ENCODE results near the gene STK11.
A peak's percentile ranks its signal among the peaks of the same experiment; 100 is the strongest.

Gene STK11, protein sequence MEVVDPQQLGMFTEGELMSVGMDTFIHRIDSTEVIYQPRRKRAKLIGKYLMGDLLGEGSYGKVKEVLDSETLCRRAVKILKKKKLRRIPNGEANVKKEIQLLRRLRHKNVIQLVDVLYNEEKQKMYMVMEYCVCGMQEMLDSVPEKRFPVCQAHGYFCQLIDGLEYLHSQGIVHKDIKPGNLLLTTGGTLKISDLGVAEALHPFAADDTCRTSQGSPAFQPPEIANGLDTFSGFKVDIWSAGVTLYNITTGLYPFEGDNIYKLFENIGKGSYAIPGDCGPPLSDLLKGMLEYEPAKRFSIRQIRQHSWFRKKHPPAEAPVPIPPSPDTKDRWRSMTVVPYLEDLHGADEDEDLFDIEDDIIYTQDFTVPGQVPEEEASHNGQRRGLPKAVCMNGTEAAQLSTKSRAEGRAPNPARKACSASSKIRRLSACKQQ

DNA sequence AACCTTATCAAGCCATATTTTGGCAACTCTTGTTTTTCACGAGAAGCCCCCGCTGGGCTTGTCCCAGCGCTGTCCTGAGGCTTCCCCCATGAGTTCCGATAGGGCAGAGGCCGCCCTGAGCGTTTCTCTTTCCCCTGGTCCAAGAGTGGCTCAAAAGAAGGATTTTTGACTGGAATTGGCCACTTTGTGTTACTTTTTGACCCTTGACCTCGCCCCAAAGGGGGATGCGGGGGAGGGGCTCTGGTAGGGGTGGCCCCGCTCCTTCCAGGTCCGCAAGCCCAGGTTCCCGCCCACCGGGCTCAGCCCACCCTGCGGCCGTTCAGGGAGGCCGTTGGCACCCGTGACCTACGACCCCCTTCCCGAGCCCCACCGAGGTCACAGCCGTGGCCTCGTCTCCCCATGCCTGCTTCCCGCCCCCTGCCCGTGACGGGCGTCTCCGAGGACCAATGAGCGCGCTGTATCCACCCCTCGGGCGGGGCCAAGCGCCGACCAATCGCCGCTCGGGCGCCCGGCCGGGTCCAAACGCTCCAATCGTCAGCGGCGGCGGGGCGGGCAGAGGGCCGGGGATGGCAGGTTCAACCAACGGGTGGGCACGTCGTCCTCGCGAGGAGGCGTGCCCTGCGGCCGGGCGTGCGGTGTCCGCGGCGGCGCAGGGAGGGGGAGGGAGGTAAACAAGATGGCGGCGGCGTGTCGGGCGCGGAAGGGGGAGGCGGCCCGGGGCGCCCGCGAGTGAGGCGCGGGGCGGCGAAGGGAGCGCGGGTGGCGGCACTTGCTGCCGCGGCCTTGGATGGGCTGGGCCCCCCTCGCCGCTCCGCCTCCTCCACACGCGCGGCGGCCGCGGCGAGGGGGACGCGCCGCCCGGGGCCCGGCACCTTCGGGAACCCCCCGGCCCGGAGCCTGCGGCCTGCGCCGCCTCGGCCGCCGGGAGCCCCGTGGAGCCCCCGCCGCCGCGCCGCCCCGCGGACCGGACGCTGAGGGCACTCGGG lies at the start of gene STK11:
Gene STK11, plus strand, starts transcription at position 665 of the 986 bp plus-strand sequence. CDS start 1,136 bp downstream, outside the sequence.
- peak; percentile 99 for DNase-seq

DNA sequence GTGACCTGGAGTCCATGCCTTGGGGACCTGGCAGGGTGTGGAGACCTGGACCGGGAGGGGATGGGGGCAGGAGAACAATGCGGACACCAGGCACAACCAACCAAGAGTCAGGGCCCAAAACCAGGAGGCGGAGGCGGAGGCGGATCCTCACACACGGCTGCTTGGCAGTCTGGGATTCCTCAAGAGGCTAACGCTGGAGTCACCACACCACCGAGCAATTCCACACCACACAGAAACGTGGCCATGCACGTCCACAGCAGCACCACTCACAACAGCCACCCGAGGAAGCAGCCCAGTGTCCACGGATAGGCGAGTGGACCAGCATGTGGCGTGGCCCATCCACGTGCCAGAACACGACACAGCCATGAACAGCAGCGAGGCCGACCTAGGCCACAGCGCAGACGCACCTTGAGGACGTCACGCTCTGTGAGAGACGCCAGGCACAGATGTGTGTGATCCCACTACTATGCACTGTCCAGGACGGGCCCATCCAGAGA lies 49.2 kb upstream of the STK11 start:
- DNase-seq, result no peak

DNA sequence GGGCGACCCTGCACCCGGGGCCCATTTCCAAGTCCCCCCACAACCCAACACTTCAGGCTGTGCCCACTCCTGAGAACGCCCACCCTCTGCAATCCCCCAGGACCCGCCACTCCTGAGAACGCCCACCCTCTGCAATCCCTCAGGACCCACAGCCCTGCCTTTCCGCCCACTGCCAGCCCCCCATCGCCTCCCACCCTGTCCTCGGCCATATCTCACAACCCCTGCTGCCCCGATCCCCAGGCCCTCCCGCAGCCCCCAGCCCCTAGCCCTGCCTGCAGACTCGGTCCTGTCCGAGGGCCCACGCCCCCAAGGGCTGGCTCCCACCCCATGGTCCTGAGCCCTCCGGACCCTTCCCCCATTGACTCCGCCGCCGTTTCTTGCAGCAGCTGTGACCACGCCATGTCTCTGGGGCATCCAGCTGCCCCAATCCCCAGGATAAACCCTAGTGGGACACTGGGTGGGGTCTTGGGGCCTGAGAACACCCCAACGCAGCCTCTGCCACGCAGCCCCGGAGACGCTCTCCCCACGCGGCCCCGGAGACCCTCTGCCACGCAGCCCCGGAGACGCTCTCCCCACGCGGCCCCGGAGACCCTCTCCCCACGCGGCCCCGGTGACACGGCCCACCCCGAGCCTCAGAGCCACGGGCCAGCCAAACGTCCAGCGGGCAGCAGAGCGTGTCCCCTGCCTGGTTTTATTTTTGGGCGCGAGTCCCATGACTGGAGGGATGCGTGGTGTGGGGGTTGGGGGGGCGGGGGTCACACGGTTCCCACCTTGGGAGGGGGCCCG lies 48.6 kb upstream of the STK11 start:
- no peak for DNase-seq

DNA sequence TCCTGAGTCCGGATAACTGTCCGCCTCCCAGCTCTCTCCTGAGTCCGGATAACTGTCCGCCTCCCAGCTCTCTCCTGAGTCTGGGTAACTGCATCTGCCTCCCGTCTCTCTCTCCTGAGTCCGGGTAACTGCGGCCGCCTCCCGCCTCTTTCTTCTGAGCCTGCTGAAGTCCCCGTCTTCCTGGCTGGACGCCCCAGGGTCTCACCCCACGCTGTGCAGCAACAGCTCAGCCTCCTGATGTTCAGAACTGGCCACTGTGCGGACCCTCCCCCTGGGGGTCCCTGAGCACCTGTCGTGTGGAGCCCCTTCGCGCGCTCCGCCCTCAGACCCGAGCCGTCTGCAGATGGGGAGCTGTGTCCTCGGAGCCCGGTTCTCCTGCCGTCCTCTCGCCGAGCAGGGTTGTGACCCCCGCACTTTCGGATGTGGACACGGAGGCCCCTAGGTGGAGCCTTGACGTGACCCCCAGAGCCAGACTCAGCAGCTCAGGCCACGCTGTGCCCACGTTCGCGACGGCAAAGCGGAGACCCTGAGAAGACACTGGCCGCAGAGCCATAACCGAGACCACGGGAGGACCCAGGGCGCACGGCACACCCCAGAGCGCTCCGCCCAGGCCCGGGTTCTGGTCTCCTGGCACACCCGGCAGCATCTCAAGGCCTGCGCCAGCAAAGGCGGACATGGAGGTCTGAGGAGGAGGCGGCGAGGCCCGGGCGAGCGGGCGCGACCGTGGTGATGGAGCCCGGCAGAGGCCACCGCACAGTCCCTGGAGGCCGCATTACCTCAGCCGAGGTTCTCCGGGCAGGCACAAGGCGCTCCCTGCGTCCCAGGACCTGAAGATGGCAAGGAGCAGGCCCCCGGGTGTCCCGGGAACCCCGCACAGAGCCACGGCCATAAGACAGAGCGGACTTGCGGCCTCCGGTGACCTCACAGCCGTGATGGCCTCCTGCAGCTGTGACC lies 47.4 kb upstream of the STK11 start:
- no peak for DNase-seq

DNA sequence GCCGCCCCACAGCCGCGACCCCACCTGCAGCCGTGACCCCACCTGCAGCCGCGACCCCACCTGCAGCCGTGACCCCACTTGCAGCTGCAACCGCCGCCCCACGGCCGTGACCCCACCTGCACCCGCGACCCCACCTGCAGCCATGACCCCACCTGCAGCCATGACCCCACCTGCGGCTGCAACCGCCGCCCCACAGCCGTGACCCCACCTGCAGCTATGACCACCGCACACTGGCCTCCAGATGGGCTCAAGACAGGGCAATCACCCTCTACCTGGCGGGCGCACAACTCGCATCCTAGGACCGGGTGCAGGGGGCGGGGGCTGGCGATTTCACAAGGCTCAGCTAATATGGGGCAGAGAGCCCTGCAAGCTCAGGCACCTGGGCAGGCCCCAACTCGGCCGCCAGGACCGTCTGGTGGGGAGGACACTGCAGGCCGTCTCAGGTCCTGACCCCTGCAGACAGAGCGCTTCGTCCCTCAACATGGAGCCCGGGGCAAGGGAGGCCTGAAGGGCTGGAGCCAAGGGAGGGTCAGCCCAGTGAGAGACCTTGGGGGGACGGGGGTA lies 46.6 kb upstream of the STK11 start:
- DNase-seq, result no peak

DNA sequence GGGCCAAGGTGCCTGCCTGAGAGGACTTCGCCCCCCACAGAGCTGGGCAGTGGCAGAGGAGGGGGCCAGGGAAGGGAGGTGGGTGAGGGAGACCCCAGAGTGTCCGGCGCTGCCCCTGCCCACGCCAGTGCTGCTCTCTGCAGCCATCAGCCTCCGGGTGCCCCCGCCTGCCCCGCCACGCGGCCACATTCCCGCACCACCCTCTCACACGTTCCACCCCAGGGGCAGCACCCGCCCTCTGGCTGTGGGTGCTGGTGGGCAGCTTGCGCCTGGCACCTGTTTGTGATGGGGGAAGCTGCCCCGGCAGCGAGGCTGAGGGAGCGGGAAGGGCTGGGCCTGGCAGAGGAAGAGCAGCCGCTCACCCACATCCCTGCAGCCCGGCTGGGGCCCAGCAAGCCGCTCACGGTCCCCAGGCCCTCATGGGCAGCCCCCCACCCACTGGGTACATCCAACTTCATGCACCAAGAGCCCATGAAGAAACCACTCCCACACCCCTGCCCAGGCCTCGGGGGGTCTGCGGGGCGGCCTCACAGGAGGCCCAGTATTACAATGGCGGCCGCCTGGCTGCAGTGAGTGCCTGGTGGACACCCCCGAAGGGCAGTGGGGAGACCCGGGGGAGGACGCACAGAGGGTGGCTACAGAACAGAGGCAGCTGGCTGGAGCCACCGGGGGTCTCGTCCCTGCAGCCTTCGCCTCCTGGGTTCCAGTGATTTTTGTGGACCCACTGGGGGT lies 45.5 kb upstream of the STK11 start:
- DNase-seq, result no peak

DNA sequence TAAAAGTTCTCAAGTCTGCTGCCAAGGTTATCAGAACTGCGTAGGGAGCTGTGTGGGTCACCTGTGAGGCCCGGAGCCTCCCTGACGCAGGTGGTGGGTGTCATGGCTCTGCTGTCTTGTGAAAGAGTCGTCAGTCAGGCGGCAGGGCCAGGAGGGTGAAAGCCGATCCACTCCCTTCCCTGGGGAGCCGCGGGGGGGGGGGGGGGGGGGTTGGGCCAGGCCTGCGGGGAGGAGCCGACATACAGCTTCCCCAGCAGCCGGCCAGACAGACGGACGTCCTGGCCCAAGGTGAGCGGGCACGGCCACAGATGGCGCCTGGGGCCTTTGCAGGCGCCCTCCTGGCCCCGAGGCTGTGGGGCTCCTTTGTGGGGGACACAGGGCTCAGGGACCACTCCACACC lies 43.9 kb upstream of the STK11 start:
- no peak for DNase-seq

DNA sequence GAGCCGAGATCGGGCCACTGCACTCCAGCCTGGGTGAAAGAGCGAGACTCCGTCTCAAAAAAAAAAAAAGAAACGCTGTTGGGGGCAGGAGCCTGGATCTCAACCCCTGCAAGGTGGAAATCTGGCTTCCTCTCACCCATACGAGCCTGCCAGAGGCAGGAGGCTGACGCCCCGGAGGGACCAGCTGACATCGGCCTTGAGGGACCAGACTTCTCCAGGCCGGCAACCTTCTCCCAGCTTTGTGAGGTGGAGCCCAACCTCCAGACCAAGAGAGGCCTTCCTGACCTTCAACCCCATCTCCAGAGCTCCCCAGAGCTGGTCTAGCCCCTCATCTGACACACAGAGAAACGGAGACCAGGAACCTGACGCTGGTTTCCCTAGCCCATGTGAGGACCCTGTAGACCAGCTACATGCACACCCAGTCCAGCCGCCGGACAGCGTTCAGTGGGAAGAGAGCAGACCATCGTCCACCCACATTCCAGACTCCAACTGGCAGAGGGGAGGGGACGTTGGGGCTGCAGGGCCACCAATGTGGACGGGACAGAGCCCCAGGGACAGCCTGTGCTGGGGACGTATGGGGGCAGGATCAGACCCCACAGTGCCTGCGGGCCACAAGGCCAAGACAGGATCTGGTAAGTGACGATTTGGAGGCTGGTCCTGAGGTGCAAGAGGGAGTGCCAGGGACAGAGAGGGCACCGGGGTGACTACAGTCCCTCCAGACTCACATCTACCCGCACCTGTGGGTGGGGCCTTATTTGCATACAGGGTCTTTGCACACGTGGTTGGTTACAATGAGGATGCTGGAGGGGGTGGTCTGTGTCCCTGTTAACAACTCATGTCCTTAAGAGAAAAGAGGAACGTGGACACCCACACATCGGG lies 42.9 kb upstream of the STK11 start:
- no peak for DNase-seq

DNA sequence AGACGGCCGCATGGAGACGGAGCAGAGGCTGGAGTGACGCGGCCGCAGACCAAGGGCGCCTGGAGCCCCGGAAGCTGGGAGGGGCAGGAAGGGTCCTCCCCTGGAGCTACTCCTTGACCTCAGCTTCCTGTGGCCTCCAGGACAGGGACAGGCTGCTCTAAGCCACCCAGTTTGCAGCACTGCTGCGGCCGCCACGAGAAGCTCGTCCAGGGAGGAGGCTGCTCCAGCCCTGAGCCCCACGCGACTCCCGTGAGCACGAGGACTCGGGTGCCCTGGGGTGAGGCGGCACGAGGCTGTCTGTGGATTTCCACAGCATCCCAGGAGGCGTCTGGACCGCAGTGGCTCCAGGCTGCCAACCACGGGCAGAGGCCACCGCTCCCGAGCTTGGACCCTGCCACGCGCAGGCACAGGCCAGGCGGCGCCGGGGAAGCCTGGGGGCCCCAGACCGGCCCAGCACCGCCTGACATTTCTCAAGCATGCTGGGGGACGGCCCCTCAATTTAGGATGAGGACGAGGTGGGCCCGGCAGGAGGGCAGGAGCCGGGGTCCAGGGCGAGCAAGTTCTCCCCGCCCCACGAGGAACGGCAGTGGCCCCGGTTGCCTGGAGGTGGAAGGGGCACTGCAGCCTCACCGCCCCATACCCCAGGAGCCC lies 42.2 kb upstream of the STK11 start:
- peak; percentile 88 for DNase-seq

DNA sequence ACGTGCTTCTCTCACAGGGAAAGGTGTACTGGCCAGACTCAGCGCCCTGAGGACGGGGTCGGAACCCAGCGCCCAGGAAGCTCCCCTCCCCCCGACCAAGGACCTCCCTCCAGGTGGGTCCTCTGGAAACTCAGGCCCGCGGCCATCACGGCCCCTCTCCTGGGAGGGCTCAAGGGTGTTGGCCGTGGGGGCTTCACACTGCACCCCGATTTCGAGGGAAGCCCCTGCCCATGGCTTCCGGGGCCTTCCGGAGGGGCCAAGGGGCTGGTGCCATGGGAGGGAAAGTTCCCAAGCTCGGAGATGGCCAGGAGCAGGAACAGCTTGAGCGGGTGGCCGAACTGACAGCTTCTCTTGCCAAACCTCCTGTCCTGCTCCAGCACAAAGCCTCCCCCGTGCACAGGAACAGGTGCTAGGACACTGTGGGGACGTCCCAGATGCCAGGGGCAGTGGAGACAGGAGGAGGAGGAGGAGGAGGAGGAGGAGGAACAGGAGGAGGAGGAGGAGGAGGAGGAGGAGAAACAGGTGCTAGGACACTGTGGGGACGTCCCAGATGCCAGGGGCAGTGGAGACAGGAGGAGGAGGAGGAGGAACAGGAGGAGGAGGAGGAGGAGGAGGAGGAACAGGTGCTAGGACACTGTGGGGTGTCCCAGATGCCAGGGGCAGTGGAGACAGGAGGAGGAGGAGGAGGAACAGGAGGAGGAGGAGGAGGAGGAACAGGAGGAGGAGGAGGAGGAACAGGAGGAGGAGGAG lies 41.5 kb upstream of the STK11 start:
- DNase-seq, result no peak

DNA sequence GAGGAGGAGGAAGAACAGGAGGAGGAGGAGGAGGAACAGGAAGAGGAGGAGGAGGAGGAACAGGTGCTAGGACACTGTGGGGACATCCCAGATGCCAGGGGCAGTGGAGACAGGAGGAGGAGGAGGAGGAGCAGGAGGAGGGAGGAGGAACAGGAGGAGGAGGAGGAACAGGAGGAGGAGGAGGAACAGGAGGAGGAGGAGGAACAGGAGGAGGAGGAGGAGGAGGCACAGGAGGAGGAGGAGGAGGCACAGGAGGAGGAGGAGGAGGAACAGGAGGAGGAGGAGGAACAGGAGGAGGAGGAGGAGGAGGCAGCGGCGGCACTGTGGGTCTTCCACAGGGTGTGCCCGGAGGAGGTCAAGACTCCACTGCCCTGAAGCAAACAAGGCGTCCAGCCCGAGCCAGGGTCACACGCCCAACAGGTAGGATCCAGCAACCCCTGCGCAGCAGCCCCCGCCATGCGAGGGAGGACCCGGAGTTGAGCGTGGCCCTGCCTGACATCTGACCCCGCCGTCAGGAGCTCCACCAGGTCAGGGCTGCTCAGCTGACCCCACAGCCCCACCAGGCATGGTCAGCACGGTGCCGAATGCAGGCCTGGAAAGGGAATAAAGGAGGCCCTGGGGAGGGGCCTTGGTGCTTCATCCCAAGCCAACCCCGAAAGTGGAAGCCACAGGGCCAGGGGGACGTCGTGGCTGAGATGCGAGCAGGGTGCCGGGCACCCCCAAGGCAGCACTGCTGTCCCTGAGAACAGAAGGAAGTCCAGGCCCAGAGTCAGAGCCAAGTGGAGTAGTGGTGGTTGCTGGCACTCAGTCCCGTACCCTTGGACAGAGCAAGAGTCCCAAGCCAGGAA lies 40.7 kb upstream of the STK11 start:
- no peak for DNase-seq

DNA sequence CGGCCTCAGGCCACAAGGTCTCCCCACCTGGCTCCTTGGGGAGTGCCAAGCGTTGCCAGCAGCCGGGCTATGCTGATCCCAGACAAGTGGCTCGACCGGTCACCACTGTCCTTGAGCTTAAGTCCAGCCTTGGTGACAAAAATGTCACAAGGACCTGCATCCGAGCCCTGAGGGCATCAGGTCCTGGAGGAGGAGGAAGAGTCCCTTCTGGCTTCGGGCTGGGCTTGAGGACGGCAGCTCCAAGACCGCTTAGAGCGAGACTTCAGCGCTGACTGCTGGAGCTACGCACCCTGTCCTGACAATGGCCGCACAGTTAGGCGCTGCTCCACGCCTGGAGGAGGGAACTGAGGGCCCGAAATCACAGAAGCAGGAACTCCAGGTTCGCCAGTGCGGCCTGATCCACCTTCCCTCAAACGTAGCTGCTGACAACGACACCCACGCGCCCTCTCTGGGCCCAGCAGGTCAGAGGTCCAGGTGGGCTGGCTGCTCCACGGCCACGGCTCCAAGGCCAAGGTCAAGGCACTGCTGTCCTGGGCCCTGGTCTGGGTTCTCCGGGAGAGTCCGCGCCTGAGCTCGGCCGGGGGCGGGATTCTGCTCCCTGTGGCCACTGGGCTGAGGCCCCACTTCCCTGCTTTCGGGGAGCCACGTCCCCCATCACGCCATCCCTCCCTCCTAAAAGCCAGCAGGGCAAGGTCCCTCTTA lies 38.6 kb upstream of the STK11 start:
- DNase-seq, result no peak

DNA sequence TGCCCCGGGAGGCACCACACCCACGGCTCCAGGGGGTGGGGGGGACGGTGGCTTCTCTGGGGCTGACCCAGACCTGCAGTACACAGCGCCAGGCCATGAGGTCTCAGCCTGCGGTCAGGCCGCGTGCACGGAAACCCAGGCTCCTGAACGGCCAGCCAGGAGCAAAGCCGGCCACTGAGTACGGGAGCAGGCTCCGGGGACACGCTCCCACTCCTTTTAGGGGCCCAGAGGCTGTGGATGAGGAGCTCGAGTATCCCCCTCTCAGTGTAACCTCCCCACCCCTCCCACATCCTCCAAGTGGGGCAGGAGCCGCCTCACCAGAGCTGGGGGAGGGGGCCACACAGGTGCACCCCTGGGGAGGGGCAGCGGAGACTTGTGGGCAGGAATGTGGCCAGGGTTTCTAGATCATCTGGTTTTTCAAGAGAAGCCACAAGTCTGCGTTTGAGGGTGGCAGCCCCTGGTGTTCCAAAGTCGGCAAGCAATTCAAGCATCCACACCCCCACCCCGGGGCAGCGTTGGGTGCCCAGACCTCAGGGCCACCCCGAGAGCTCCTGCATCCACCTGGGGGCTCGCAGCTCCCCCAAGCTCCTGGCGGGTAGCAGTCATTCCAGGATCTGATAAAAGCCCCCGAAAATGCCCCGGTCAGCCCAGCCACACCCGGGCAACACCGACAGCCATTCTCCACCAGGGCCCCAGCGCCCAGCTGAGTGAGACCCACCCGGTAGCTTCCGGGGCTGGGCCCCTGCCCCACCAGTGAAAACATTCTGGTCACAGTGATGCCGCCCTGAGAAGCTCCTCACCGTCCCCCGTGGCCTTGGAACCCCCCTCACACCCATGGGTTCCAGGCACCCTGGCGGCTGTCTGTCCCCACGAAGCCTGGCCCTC lies 37.6 kb upstream of the STK11 start:
- no peak for DNase-seq

DNA sequence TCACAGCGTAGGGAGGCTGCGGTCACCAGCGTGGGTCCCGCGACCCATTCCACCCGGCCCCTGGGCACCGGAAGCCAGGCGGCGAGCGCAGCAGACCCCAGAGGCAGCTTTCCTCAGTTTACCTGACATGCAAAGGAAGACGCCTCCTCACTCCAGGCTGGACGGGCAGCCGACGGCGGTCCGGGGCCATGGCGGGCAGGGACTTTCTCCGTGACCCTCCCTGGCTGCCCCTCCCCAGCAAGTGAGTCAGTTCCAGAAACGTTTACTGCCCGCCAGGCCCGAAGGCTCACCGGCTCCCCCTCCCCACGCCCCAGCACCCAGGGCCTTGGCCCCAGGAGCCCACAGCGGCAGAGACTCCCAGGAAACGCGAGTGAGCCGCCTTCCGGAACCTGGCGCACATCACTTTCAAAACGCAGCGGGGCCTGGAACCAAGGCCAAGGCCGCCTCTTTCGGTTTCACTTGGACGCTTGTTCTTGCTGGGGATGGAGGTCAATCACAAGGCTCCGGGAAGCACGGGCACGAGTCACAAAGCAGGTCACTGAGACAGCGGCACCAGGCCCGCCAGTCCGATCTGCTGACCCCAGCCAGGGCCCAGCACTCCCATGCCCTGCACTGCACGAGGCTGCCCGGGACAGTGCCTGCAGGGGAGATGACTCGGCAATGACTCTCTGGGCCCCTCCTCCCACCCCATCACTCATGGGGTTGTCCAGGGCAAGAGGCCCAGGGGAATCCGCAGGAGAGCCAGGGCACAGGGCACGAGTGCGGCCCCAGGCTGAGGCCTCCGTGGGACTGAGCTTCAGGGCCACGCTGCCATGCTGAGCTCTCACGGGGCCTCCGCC lies 36.8 kb upstream of the STK11 start:
- peak; percentile 58 for DNase-seq

Data from inflammatory macrophage treated with lipopolysaccharide for 4 hours (primary cell).